Activated effector memory CD4-positive, alpha-beta T cell treated with Interleukin-2 at 50 U/mL for 16 hours (primary cell): ENCODE data around the gene MYO7A.

Experiments used
- DNase-seq: peaks from one replicate; pipeline ENCODE4 v3.0.0-alpha.2; 2020

Gene MYO7A

GRCh38 chr11:77112641-77113381, 15.2 kb upstream of the MYO7A start:
- DNase-seq: no peak

- no peak for DNase-seq
These were observed 14.5 kb upstream of the MYO7A start for GRCh38 chr11:77113382-77114088.

- no peak for DNase-seq
These were observed 14.0 kb upstream of the MYO7A start for GRCh38 chr11:77114089-77114463.

GRCh38 chr11:77115181-77115611, 12.8 kb upstream of the MYO7A start:
- no peak for DNase-seq

- no peak for DNase-seq
These were observed 12.1 kb upstream of the MYO7A start for GRCh38 chr11:77115956-77116355.

GRCh38 chr11:77117492-77117891, 10.6 kb upstream of the MYO7A start:
- DNase-seq: no peak

- DNase-seq: no peak
These were observed 10.0 kb upstream of the MYO7A start for GRCh38 chr11:77118086-77118485.

GRCh38 chr11:77118971-77119370, 9.1 kb upstream of the MYO7A start:
- no peak for DNase-seq

- DNase-seq: no peak
These were observed 8.5 kb upstream of the MYO7A start for GRCh38 chr11:77119531-77119936.

GRCh38 chr11:77120571-77120970, 7.5 kb upstream of the MYO7A start:
- DNase-seq: no peak

- DNase-seq: no peak
These were observed 6.9 kb upstream of the MYO7A start for GRCh38 chr11:77121096-77121640.

- DNase-seq: no peak
These were observed 6.0 kb upstream of the MYO7A start for GRCh38 chr11:77121876-77122575.

GRCh38 chr11:77122576-77123212, 5.4 kb upstream of the MYO7A start:
- no peak for DNase-seq

- DNase-seq: no peak
These were observed 4.5 kb upstream of the MYO7A start for GRCh38 chr11:77123591-77123990.

GRCh38 chr11:77124041-77124440, 4.0 kb upstream of the MYO7A start:
- DNase-seq: no peak

- DNase-seq: no peak
These were observed 3.6 kb upstream of the MYO7A start for GRCh38 chr11:77124488-77124887.

- DNase-seq: no peak
These were observed 2.9 kb upstream of the MYO7A start for GRCh38 chr11:77125191-77125590.

- no peak for DNase-seq
These were observed 2.4 kb upstream of the MYO7A start for GRCh38 chr11:77125695-77126094.

GRCh38 chr11:77126156-77126775, 1.8 kb upstream of the MYO7A start:
- DNase-seq: no peak

- DNase-seq: no peak
These were observed 1.2 kb upstream of the MYO7A start for GRCh38 chr11:77126861-77127234.

- peak; percentile 45 for DNase-seq
These were observed 673 bp upstream of the MYO7A start for GRCh38 chr11:77127235-77127911.
